ENCODE measurements around the gene CDC42EP4. TPM values are rescaled to one million over a fixed set of nuclear protein-coding genes. Genes with fewer than 3 reads are reported as not detected.

The CDC42EP4 gene
- total and polyA plus RNA-seq, 7 donors: 10.7 to 24.4 (median 18.3) TPM

DNA sequence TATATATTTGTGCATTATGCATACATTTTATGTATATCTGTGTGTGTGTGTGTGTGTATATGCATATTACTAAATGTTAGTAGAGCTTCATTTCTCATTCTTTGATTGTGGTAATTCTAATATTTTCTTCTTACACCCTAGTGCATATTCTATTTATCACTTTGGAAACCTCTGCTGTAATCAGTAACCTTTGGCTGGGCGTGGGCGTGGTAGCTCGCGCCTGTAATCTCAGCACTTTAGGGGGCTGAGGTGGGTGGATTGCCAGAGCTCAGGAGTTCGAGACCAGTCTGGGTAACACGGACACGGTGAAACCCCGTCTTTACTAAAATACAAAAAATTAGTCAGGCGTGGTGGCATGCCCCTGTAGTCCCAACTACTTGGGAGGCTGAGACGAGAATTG, 77.1 kb downstream of the CDC42EP4 start:
- DNase-seq (no peak), ATAC-seq (no peak)
- Histone ChIP-seq H3K27me3 (ENCODE audit: insufficient read depth in 3 of 3, low read length in 2 of 3) (no peaks in the 10 kb centered on the region), H3K9me3 (no peaks in the 10 kb centered on the region), H3K36me3 (ENCODE audit: insufficient read depth in 1 of 2, low read depth in 1 of 2) (peaks cover 0 to 52% of the 10 kb centered on the region in 2 donors), H3K27ac (no peak overlapping the region), H3K4me3 (no peak overlapping the region), H3K4me1 (peaks cover 38% of the 10 kb centered on the region)
- 86 to 94% (median 92%) methylated on average over 10 of the region's 10 CpGs for WGBS, 3 donors
- TF ChIP-seq, protein P1, sequence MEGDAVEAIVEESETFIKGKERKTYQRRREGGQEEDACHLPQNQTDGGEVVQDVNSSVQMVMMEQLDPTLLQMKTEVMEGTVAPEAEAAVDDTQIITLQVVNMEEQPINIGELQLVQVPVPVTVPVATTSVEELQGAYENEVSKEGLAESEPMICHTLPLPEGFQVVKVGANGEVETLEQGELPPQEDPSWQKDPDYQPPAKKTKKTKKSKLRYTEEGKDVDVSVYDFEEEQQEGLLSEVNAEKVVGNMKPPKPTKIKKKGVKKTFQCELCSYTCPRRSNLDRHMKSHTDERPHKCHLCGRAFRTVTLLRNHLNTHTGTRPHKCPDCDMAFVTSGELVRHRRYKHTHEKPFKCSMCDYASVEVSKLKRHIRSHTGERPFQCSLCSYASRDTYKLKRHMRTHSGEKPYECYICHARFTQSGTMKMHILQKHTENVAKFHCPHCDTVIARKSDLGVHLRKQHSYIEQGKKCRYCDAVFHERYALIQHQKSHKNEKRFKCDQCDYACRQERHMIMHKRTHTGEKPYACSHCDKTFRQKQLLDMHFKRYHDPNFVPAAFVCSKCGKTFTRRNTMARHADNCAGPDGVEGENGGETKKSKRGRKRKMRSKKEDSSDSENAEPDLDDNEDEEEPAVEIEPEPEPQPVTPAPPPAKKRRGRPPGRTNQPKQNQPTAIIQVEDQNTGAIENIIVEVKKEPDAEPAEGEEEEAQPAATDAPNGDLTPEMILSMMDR (IDR thresholded peaks at IDR 0.05): no peak
- intact Hi-C loops (cut with DNase I): no loop called here

Other genes with a start within 250 kb of the CDC42EP4 start
- 1 to 10 TPM; 7.3 to 9.7 (median 8.6) TPM for gene SLC39A11, start 219.3 kb downstream of the CDC42EP4 start, total RNA-seq
- 1 to 10 TPM; 1.6 to 8.3 (median 2.6) TPM for gene SLC39A11, start 219.3 kb downstream of the CDC42EP4 start, polyA plus RNA-seq
- gene SSTR2, start 147.0 kb downstream of the CDC42EP4 start, total RNA-seq: 1 to 10 TPM in 1 of 4 donors, under 1 TPM in 3; 0.19 to 1.0 (median 0.43) TPM
- gene SSTR2, start 147.0 kb downstream of the CDC42EP4 start, polyA plus RNA-seq: under 1 TPM; 0.04 to 0.27 (median 0.23) TPM
- 10 to 100 TPM; 38.8 to 61.9 (median 51.7) TPM for gene COG1, start 118.9 kb downstream of the CDC42EP4 start, total RNA-seq
- 10 to 100 TPM; 28.9 to 53.8 (median 32.3) TPM for gene COG1, start 118.9 kb downstream of the CDC42EP4 start, polyA plus RNA-seq
- gene CPSF4L, start 50.1 kb downstream of the CDC42EP4 start, total RNA-seq: not detected
- not detected for gene CPSF4L, start 50.1 kb downstream of the CDC42EP4 start, polyA plus RNA-seq